H1 (cell line): Measurements from ENCODE around the gene CEP128. TPM values are rescaled to one million over a fixed set of nuclear protein-coding genes. Genes with fewer than 3 reads are reported as not detected.

Experiments used
- CTCF ChIA-PET: fragments of 300-600 bp; sonication (Branson Sonifier 250); formaldehyde crosslinking; loops from one replicate; lab custom pipeline; 2021; ENCODE audit not compliant: partially characterized antibody; lab: Charles Lee
- POLR2A ChIA-PET: fragments of 300-600 bp; sonication (Branson Sonifier 250); formaldehyde crosslinking; loops from one replicate; lab custom pipeline; 2021; ENCODE audit warnings: inconsistent platforms; ENCODE audit not compliant: partially characterized antibody; lab: Charles Lee
- DNase-seq, 2 experiments: peaks; one replicate each; pipeline versions ENCODE4 v3.0.0 to v3.0.0-alpha.2; 2010 to 2022; ENCODE audit warnings: low spot score in 2 of 2, low read depth in 1 of 2, mixed read lengths in 1 of 2
- FAIRE-seq: peaks from 2 replicates; lab custom pipeline; 2011; peaks lifted over from hg19 to GRCh38; lab: Jason Lieb, UNC
- H2AFZ ChIP-seq: 2 replicates; pipeline ENCODE4 v1.8.1; 2012; ENCODE audit warnings: low read length, inconsistent platforms
- H2AK5ac ChIP-seq: 2 replicates; pipeline ENCODE4 v1.6.1; 2013; ENCODE audit warnings: low read depth, low read length
- H2BK120ac ChIP-seq: replicated peaks from 2 replicates; pipeline ENCODE3; 2013; ENCODE audit warnings: low read depth, low read length, inconsistent platforms
- H2BK12ac ChIP-seq: 2 replicates; pipeline ENCODE4 v1.6.1; 2013; ENCODE audit warnings: low read depth, low read length
- H2BK15ac ChIP-seq: 2 replicates; pipeline ENCODE4 v1.6.1; 2013; ENCODE audit warnings: low read length
- H2BK20ac ChIP-seq: 2 replicates; pipeline ENCODE4 v1.6.1; 2013; ENCODE audit warnings: low read length
- H2BK5ac ChIP-seq: 2 replicates; pipeline ENCODE4 v1.6.1; 2013; ENCODE audit warnings: low read depth, low read length
- H3K14ac ChIP-seq: 2 replicates; pipeline ENCODE4 v1.6.1; 2013; ENCODE audit warnings: inconsistent platforms; ENCODE audit not compliant: insufficient read length
- H3K18ac ChIP-seq: 2 replicates; pipeline ENCODE4 v1.6.1; 2013; ENCODE audit warnings: low read length; ENCODE audit errors: extremely low read depth
- H3K23ac ChIP-seq: 2 replicates; pipeline ENCODE4 v1.6.1; 2013; ENCODE audit warnings: inconsistent platforms; ENCODE audit not compliant: insufficient read length
- H3K23me2 ChIP-seq: 2 replicates; pipeline ENCODE4 v1.6.1; 2013; ENCODE audit warnings: low read depth, low read length
- H3K27ac ChIP-seq: 2 replicates; pipeline ENCODE4 v1.6.1; 2011; ENCODE audit warnings: low read depth, low read length, inconsistent platforms
- H3K27me3 ChIP-seq, 4 experiments: replicated peaks in 1 of 4; 1 replicate in 1 of 4; 2 replicates in 3 of 4; pipeline versions ENCODE4 v1.6.1 to v1.8.1; 2011 to 2013; ENCODE audit warnings: low read length in 3 of 4, mild to moderate bottlenecking in 3 of 4, inconsistent platforms in 2 of 4, mixed read lengths in 2 of 4, moderate library complexity in 1 of 4; ENCODE audit not compliant: control insufficient read depth in 3 of 4, insufficient read depth in 3 of 4; ENCODE audit errors: extremely low read depth in 1 of 4
- H3K36me3 ChIP-seq, 4 experiments: 2 replicates each; pipeline versions ENCODE4 v1.6.1 to v1.8.1; 2011 to 2013; ENCODE audit warnings: mild to moderate bottlenecking in 4 of 4, low read length in 3 of 4, moderate library complexity in 2 of 4, control low read depth in 1 of 4, inconsistent platforms in 1 of 4; ENCODE audit not compliant: insufficient read depth in 4 of 4, control insufficient read depth in 2 of 4
- H3K4ac ChIP-seq: replicated peaks from 2 replicates; pipeline ENCODE3; 2013; ENCODE audit warnings: low read length, low read depth, mixed read lengths, inconsistent platforms; ENCODE audit not compliant: insufficient read length
- H3K4me1 ChIP-seq, 4 experiments: replicated peaks in 1 of 4; 1 replicate in 1 of 4; 2 replicates in 3 of 4; pipeline versions ENCODE4 v1.6.1 to v1.8.1; 2011 to 2013; ENCODE audit warnings: low read length in 3 of 4, inconsistent platforms in 2 of 4, mixed read lengths in 1 of 4; ENCODE audit not compliant: insufficient read depth in 4 of 4, control insufficient read depth in 3 of 4
- H3K4me2 ChIP-seq, 2 experiments: 2 replicates each; pipeline versions ENCODE4 v1.6.1 to v1.8.1; 2011 to 2013; ENCODE audit warnings: low read depth in 2 of 2, low read length in 2 of 2, control low read depth in 1 of 2, inconsistent platforms in 1 of 2, mild to moderate bottlenecking in 1 of 2; ENCODE audit not compliant: insufficient read depth in 1 of 2
- H3K4me3 ChIP-seq, 4 experiments: fragments of 200-600, 300-600 bp in 1 of 4; sonication (generic), shearing (Covaris generic), sonication (Bioruptor Twin) in 1 of 4; 2 replicates each; pipeline versions ENCODE4 v1.5.1 to v1.8.1; 2011 to 2016; ENCODE audit warnings: low read length in 4 of 4, low read depth in 3 of 4, control low read depth in 2 of 4, inconsistent platforms in 2 of 4, mild to moderate bottlenecking in 2 of 4, mixed read lengths in 1 of 4, moderate library complexity in 1 of 4; ENCODE audit not compliant: insufficient read depth in 2 of 4; ENCODE audit errors: extremely low read depth in 1 of 4
- H3K56ac ChIP-seq: replicated peaks from 2 replicates; pipeline ENCODE3; 2013; ENCODE audit warnings: low read depth, mild to moderate bottlenecking, mixed read lengths, low read length, inconsistent platforms; ENCODE audit not compliant: insufficient read length
- H3K79me1 ChIP-seq: 2 replicates; pipeline ENCODE4 v1.6.1; 2013; ENCODE audit warnings: low read depth, low read length, control low read depth
- H3K79me2 ChIP-seq, 2 experiments: 2 replicates each; pipeline versions ENCODE4 v1.6.1 to v1.8.1; 2012 to 2013; ENCODE audit warnings: low read length in 2 of 2, mild to moderate bottlenecking in 2 of 2, inconsistent platforms in 1 of 2; ENCODE audit not compliant: insufficient read depth in 2 of 2, control insufficient read depth in 1 of 2
- H3K9ac ChIP-seq, 4 experiments: replicated peaks in 1 of 4; 1 replicate in 1 of 4; 2 replicates in 3 of 4; pipeline versions ENCODE4 v1.6.1 to v1.8.1; 2011 to 2013; ENCODE audit warnings: low read depth in 3 of 4, low read length in 3 of 4, control low read depth in 2 of 4, mild to moderate bottlenecking in 2 of 4, moderate library complexity in 2 of 4, inconsistent platforms in 1 of 4; ENCODE audit errors: extremely low read depth in 1 of 4
- H3K9me3 ChIP-seq, 2 experiments: 2 replicates each; pipeline versions ENCODE4 v1.6.1 to v1.8.1; 2012 to 2013; ENCODE audit warnings: mild to moderate bottlenecking in 2 of 2, moderate library complexity in 2 of 2, control low read depth in 1 of 2, inconsistent platforms in 1 of 2, low read depth in 1 of 2, low read length in 1 of 2, mixed read lengths in 1 of 2; ENCODE audit not compliant: insufficient read depth in 2 of 2
- H4K20me1 ChIP-seq, 2 experiments: replicated peaks in 1 of 2; 2 replicates each; pipeline versions ENCODE3 to v1.8.1; 2011 to 2013; ENCODE audit warnings: inconsistent platforms in 2 of 2, low read length in 2 of 2, mild to moderate bottlenecking in 1 of 2; ENCODE audit not compliant: insufficient read depth in 2 of 2, control insufficient read depth in 1 of 2
- H4K5ac ChIP-seq: 2 replicates; pipeline ENCODE4 v1.6.1; 2013; ENCODE audit warnings: low read length, low read depth, mixed read lengths, inconsistent platforms; ENCODE audit not compliant: insufficient read length
- H4K8ac ChIP-seq: 2 replicates; pipeline ENCODE4 v1.8.0; 2013; ENCODE audit warnings: mild to moderate bottlenecking, moderate library complexity, low read length, inconsistent platforms; ENCODE audit not compliant: insufficient read depth; ENCODE audit errors: extremely low read depth
- H4K91ac ChIP-seq: replicated peaks from 2 replicates; pipeline ENCODE3; 2013; ENCODE audit warnings: low read length, mixed read lengths, inconsistent platforms; ENCODE audit not compliant: insufficient read length
- SAP30 ChIP-seq: fragments of 300-600 bp; sonication (generic); IDR thresholded peaks from 2 replicates; pipeline ENCODE4 v1.7.1; 2012; ENCODE audit warnings: low read length, moderate library complexity, mild to moderate bottlenecking, inconsistent platforms; ENCODE audit not compliant: insufficient read depth, insufficient replicate concordance
- SUZ12 ChIP-seq: fragments of 200-600 bp; sonication (generic); IDR thresholded peaks from 2 replicates; pipeline ENCODE4 v1.6.1; 2012; ENCODE audit warnings: mild to moderate bottlenecking, inconsistent platforms, low read length, moderate library complexity, mixed read lengths
- TBP ChIP-seq: IDR thresholded peaks from 2 replicates; pipeline ENCODE4 v1.6.1; 2011; ENCODE audit warnings: low read depth, low read length, improper control_type of control experiment
- TCF12 ChIP-seq: IDR thresholded peaks from 2 replicates; pipeline ENCODE4 v1.6.1; 2011; ENCODE audit warnings: low read depth, mild to moderate bottlenecking, low read length
- TEAD4 ChIP-seq: IDR thresholded peaks from 2 replicates; pipeline ENCODE4 v1.6.1; 2012; ENCODE audit warnings: low read depth, low read length, inconsistent platforms, mixed read lengths
- WGBS, 2 experiments: shearing (Covaris generic) in 1 of 2; methylation state at CpG; one replicate each; pipeline versions ENCODE4 v1.1.6 to v1.1.7; 2013 to 2015; ENCODE audit warnings: low lambda C conversion rate in 2 of 2, mixed read lengths in 2 of 2, inconsistent platforms in 1 of 2, low coverage in 1 of 2, missing lambda C conversion rate in 1 of 2; ENCODE audit not compliant: insufficient replicate concordance in 2 of 2, insufficient coverage in 1 of 2, insufficient read length in 1 of 2; ENCODE audit errors: extremely low coverage in 1 of 2, missing lambda C conversion rate in 1 of 2; 5-methylcytosine and 5-hydroxymethylcytosine counted together
- polyA plus RNA-seq, 7 experiments: library from polyadenylated mRNA; depleted of rRNA in 3 of 7; stranded (reverse) in 5 of 7; unstranded in 2 of 7; fragments of >200 nt in 5 of 7; fragments of 200-250 nt in 2 of 7; gene quantifications; 1 replicate in 5 of 7; 2 replicates in 1 of 7; 4 replicates in 1 of 7; pipeline versions ENCODE4 v1.2.1 to v1.2.3, GENCODE V29; 2011 to 2013; ENCODE audit warnings: missing spikeins in 2 of 7, mixed read lengths in 2 of 7
- total RNA-seq: library from RNA; stranded (reverse); fragmentation: NEBNext Ultra II Directional; extraction: Animal tissue kit (Norgen Biotek cat#: 25700); gene quantifications from 2 replicates; pipeline ENCODE4 v1.2.1, GENCODE V29; 2021

The CEP128 gene
- total and polyA plus RNA-seq, 2 of the 8 experiments (the other 6 are each of a cell fraction or from before 2014, with no cell fraction given) = 1.9 to 17.0 TPM

DNA sequence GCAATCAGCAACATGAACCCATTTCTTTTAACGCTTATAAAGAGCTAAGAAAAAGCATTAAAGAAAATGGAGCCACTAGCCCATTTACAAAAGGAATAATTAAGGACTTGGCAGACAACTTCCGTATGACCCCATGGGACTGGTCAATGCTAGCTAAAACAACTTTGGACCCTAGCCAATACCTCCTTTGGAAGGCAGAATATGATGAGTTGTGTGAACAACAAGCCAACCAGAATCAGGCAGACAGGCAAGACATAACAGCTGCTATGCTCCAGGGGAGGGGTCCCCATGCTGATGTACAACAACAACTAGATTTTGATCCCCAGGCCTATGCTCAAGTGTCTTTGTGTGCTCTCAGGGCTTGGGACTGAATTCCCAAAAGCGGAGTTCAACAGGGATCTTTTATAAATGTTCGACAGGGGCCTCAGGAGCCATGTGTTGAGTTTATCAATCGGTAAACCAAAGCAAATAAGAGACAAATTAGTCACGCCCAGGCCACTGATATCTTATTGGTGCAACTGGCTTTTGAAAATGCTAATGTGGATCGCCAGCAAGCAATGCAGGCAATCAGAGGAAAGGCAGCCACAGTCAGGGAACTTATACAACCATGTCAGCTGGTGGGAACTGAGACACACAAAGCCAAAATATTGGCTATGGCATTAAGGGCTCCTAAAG lies 475.9 kb downstream of the CEP128 start:
- Histone ChIP-seq H2BK15ac (no peak overlapping the region), H4K5ac (no peak overlapping the region), H3K9me3 (peaks cover 0 to 4% of the 10 kb centered on the region in 2 experiments; a peak in 1 of 4 replicates), H3K18ac (no peak overlapping the region), H2BK120ac (no peak overlapping the region), H2AFZ (no peak overlapping the region), H3K27ac (no peak overlapping the region), H3K36me3 (no peaks in the 10 kb centered on the region), H3K23ac (no peak overlapping the region), H3K23me2 (no peaks in the 10 kb centered on the region; the same call in 1 of the 2 replicates), H2BK12ac (no peak overlapping the region; the same call in 1 of the 2 replicates), H3K56ac (no peak overlapping the region), H4K8ac (no peak overlapping the region), H3K4me2 (no peak overlapping the region), H2BK5ac (no peak overlapping the region), H2BK20ac (no peak overlapping the region), H4K20me1 (no peaks in the 10 kb centered on the region), H3K9ac (no peak overlapping the region), H3K4me3 (no peak overlapping the region), H3K14ac (no peak overlapping the region), H3K4me1 (peaks cover 0 to 6% (median 2%) of the 10 kb centered on the region in 4 experiments; a peak in 3 of 7 replicates), H3K79me1 (no peaks in the 10 kb centered on the region), H3K4ac (no peak overlapping the region), H3K27me3 (peaks cover 1 to 5% (median 3%) of the 10 kb centered on the region in 4 experiments; a peak in 3 of 7 replicates), H3K79me2 (no peaks in the 10 kb centered on the region), H2AK5ac (no peak overlapping the region), H4K91ac (no peak overlapping the region)
- 96% methylated on average over 7 of the region's 7 CpGs; no CpG with 5 or more reads in 1 of the 2 experiments for WGBS, 2 experiments
- FAIRE-seq = no peak
- POLR2A ChIA-PET = no interaction called here
- CTCF ChIA-PET = interaction anchor here (0.9 kb wide), 1 partner anchor 1532 kb away, joined by 3 read pairs; no protein-coding TSS in a partner anchor
- DNase-seq = no peak
- TF ChIP-seq TEAD4 (no peak), TBP (no peak), TCF12 (no peak), SUZ12 (no peak), SAP30 (no peak)
